ENCODE results near the gene ZNF470. TPM values are rescaled to one million over a fixed set of nuclear protein-coding genes. Genes with fewer than 3 reads are reported as not detected.

Gene ZNF470
- 10.2 TPM for total RNA-seq

GRCh38 chr19:56567274-56568120, at the start of gene ZNF470:
TSS of gene ZNF470 (plus strand) at chr19:56567468. CDS start at chr19:56570312, 2,844 bp downstream.

GRCh38 chr19:56538761-56539263, 28.5 kb upstream of the ZNF470 start, which contains the start of gene ZFP28:
TSS of gene ZFP28 (plus strand) at chr19:56538948. CDS start at chr19:56539019, 71 bp downstream.

GRCh38 chr19:56594783-56595547, 27.7 kb downstream of the ZNF470 start, which contains the start of gene ZNF71:
TSS of gene ZNF71 (plus strand) at chr19:56595302. CDS start at chr19:56601559, 6,257 bp downstream.

Other genes with a start within 250 kb of the ZNF470 start
- gene ZNF582, start 173.9 kb upstream of the ZNF470 start, total RNA-seq: 7.1 TPM
- 17.9 TPM for gene ZNF583, start 163.1 kb upstream of the ZNF470 start, total RNA-seq
- gene ZNF667, start 90.1 kb upstream of the ZNF470 start, total RNA-seq: 19.7 TPM
- gene ZNF471, start 59.6 kb upstream of the ZNF470 start, total RNA-seq: 16.5 TPM
- gene ZFP28, start 28.5 kb upstream of the ZNF470 start, total RNA-seq: 26.6 TPM
- 18.8 TPM for gene ZNF71, start 27.8 kb downstream of the ZNF470 start, total RNA-seq
- gene SMIM17, start 75.7 kb downstream of the ZNF470 start, total RNA-seq: 7.1 TPM
- 12.2 TPM for gene ZNF835, start 104.3 kb downstream of the ZNF470 start, total RNA-seq

Data from camera-type eye (tissue), 1 donor.